Activated CD4-positive, alpha-beta T cell treated with anti-CD3 and anti-CD28 coated beads, Interleukin-2, amount 10 ng/mL, durations not matched to agents 7 days and 5 days (primary cell): Measurements from ENCODE around the gene ORM1. TPM values are rescaled to one million over a fixed set of nuclear protein-coding genes. Genes with fewer than 3 reads are reported as not detected.

Experiments used
- CTCF ChIA-PET: fragments of 350-600 bp; sonication (Branson Sonifier 250); formaldehyde crosslinking; loops from one replicate; lab custom pipeline; 2021; ENCODE audit warnings: antibody characterized with exemption; lab: Charles Lee
- POLR2A ChIA-PET: fragments of 350-600 bp; sonication (Branson Sonifier 250); formaldehyde crosslinking; loops from one replicate; lab custom pipeline; 2021; ENCODE audit warnings: antibody characterized with exemption; lab: Charles Lee
- DNase-seq: peaks from one replicate; pipeline ENCODE4 v3.0.0-alpha.2; 2020
- H3K27ac Mint-ChIP-seq: one replicate; pipeline ENCODE4 v1.8.0; 2021; ENCODE audit warnings: mild to moderate bottlenecking, moderate library complexity, mixed read lengths
- H3K27me3 Mint-ChIP-seq: one replicate; pipeline ENCODE4 v1.8.0; 2021; ENCODE audit warnings: mixed read lengths
- H3K36me3 Mint-ChIP-seq: one replicate; pipeline ENCODE4 v1.8.0; 2021; ENCODE audit warnings: low read depth, mixed read lengths
- H3K4me1 Mint-ChIP-seq: one replicate; pipeline ENCODE4 v1.8.0; 2021; ENCODE audit warnings: mixed read lengths
- H3K4me3 Mint-ChIP-seq: one replicate; pipeline ENCODE4 v1.8.0; 2021; ENCODE audit warnings: mild to moderate bottlenecking, moderate library complexity, mixed read lengths
- H3K9me3 Mint-ChIP-seq: one replicate; pipeline ENCODE4 v1.8.0; 2021; ENCODE audit warnings: mixed read lengths
- total RNA-seq, 2 experiments: library from RNA; stranded (reverse); gene quantifications; one replicate each; pipeline ENCODE4 v1.2.3, GENCODE V29; 2021

The ORM1 gene
- total RNA-seq, 2 experiments from 2014 or later: not detected

- H3K27ac Mint-ChIP-seq: no peak overlapping the region
- no peaks in the 10 kb centered on the region for H3K9me3 Mint-ChIP-seq
- H3K4me3 Mint-ChIP-seq: no peak overlapping the region
- no peaks in the 10 kb centered on the region for H3K27me3 Mint-ChIP-seq
- DNase-seq: no peak
- no peaks in the 10 kb centered on the region for H3K4me1 Mint-ChIP-seq
- ChIA-PET POLR2A (no interaction called here), CTCF (no interaction called here)
- H3K36me3 Mint-ChIP-seq: no peaks in the 10 kb centered on the region
Observed at GRCh38 chr9:114303977-114304376, 18.9 kb upstream of the ORM1 start.

DNA sequence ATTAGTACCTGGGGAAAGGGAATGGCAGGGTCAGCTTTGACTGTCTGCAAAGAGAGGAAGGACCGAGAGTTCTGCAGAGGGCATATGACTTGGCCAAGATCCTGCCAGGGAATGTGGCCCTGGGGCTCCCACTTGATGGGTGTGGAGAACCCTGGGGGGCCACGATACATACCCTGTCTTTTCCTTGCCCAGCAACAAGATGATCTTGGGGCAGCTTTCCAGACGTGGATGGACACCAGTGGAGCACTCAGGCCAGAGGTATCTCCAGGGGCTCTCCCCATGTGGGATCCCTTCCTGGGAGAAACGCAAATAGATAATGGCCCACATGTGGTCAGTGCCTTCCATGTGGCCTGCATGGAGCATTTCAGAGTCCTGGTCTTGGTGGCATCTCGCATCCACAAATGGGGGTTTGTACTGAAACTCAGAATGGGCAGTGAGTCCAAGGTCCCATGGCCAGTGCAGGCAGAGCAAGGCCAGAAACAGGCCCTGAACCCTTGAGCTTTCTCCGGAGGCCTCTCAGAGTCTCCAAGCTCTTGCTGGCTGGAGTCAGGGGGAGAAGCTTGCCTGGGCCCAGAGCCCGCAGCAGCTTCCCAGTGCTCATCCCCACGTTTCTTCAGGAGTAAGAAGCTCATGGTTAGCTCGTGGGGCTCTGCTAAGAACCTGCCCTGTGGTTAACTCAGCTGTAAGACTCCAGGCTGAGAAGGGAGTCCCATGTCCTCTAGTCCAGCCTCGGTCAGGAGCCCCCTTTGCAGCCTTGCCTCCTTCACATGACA lies 18.3 kb upstream of the ORM1 start:
- no peaks in the 10 kb centered on the region for H3K27me3 Mint-ChIP-seq
- CTCF ChIA-PET: interaction anchor here (1.2 kb wide), 1 partner anchor 16 kb away, joined by 3 read pairs; no protein-coding TSS in a partner anchor
- H3K27ac Mint-ChIP-seq: no peak overlapping the region
- H3K9me3 Mint-ChIP-seq: no peaks in the 10 kb centered on the region
- POLR2A ChIA-PET: no interaction called here
- no peak for DNase-seq
- no peaks in the 10 kb centered on the region for H3K4me1 Mint-ChIP-seq
- H3K4me3 Mint-ChIP-seq: no peak overlapping the region
- H3K36me3 Mint-ChIP-seq: no peaks in the 10 kb centered on the region

DNA sequence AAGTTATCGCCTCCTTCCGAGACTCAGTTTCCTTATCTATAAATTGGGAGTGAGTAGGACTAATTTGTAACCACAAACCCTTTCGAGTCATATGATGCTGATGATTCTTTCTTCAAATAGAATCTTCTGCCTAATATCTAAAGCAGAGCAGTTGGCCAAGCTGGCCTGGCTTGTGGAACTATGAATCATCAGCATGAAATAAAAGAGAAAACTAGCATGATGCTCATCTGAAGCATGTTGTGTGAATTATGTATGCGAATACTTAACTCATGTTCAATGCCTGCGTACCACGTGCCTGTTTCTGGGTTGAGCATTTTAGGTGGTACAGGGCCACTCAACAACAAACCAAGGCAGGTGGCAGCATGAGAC lies 15.0 kb upstream of the ORM1 start:
- H3K36me3 Mint-ChIP-seq: no peaks in the 10 kb centered on the region
- ChIA-PET CTCF (no interaction called here), POLR2A (no interaction called here)
- no peak overlapping the region for H3K4me3 Mint-ChIP-seq
- no peaks in the 10 kb centered on the region for H3K27me3 Mint-ChIP-seq
- no peaks in the 10 kb centered on the region for H3K4me1 Mint-ChIP-seq
- DNase-seq: no peak
- no peaks in the 10 kb centered on the region for H3K9me3 Mint-ChIP-seq
- no peak overlapping the region for H3K27ac Mint-ChIP-seq

- Mint-ChIP-seq H3K27me3 (no peaks in the 10 kb centered on the region), H3K27ac (no peak overlapping the region), H3K4me1 (no peaks in the 10 kb centered on the region), H3K9me3 (no peaks in the 10 kb centered on the region), H3K4me3 (no peak overlapping the region), H3K36me3 (no peaks in the 10 kb centered on the region)
- POLR2A ChIA-PET: no interaction called here
- no peak for DNase-seq
- CTCF ChIA-PET: no interaction called here
Observed at GRCh38 chr9:114308361-114308950, 14.4 kb upstream of the ORM1 start.

- no peaks in the 10 kb centered on the region for H3K27me3 Mint-ChIP-seq
- CTCF ChIA-PET: no interaction called here
- POLR2A ChIA-PET: no interaction called here
- H3K36me3 Mint-ChIP-seq: no peaks in the 10 kb centered on the region
- H3K9me3 Mint-ChIP-seq: no peaks in the 10 kb centered on the region
- H3K4me3 Mint-ChIP-seq: no peak overlapping the region
- no peak for DNase-seq
- H3K27ac Mint-ChIP-seq: no peak overlapping the region
- no peaks in the 10 kb centered on the region for H3K4me1 Mint-ChIP-seq
Observed at GRCh38 chr9:114309096-114309495, 13.8 kb upstream of the ORM1 start.

GRCh38 chr9:114310471-114311450 lies 12.1 kb upstream of the ORM1 start:
- ChIA-PET POLR2A (no interaction called here), CTCF (interaction anchor here (0.9 kb wide), 1 partner anchor 12 kb away, joined by 3 read pairs; no protein-coding TSS in a partner anchor)
- no peak overlapping the region for H3K27ac Mint-ChIP-seq
- H3K4me3 Mint-ChIP-seq: no peak overlapping the region
- no peaks in the 10 kb centered on the region for H3K36me3 Mint-ChIP-seq
- no peaks in the 10 kb centered on the region for H3K4me1 Mint-ChIP-seq
- no peaks in the 10 kb centered on the region for H3K27me3 Mint-ChIP-seq
- no peaks in the 10 kb centered on the region for H3K9me3 Mint-ChIP-seq
- DNase-seq: no peak

GRCh38 chr9:114311571-114312512 lies 11.1 kb upstream of the ORM1 start:
- Mint-ChIP-seq H3K4me1 (no peaks in the 10 kb centered on the region), H3K4me3 (no peak overlapping the region), H3K36me3 (no peaks in the 10 kb centered on the region), H3K9me3 (no peaks in the 10 kb centered on the region), H3K27me3 (no peaks in the 10 kb centered on the region), H3K27ac (no peak overlapping the region)
- DNase-seq: no peak
- ChIA-PET POLR2A (no interaction called here), CTCF (no interaction called here)

DNA sequence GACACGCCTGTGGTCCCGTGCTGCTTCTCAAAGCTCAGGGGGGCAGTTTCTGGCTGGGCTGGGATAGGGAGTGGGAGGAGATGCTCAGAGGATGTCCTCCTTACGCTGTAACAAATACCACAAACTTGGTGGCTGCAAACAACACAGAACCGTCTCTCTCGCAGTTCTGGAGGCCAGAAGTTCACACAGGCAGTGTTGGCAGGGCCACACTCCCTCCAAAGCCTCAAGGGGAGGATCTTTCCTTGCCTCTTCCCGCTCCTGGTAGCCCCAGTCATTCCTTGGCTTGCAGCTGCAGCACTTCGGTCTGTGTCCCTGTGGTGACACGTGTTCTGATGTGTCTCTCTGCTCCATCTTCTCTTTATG lies 10.4 kb upstream of the ORM1 start:
- Mint-ChIP-seq H3K27ac (no peak overlapping the region), H3K9me3 (no peaks in the 10 kb centered on the region), H3K4me1 (no peaks in the 10 kb centered on the region), H3K36me3 (no peaks in the 10 kb centered on the region), H3K4me3 (no peak overlapping the region), H3K27me3 (no peaks in the 10 kb centered on the region)
- ChIA-PET POLR2A (no interaction called here), CTCF (no interaction called here)
- no peak for DNase-seq

DNA sequence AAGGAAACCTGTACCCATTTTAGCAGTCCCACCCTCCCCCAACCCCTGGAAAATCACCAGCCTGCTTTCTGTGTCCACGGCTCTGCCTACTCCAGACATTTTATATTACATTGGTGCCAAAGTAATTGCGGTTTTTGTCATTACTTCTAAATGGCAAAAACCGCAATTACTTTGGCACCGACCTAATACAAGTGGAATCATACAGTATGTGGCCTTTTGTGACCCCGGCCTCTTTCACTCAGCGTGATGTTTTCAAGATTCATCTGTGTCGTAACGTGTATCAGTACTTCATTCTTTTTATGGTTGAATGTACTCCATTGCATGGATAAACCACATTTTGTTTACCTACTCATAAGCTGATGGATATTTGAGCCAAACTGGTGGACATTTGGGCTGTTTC lies 9.7 kb upstream of the ORM1 start:
- Mint-ChIP-seq H3K27me3 (no peaks in the 10 kb centered on the region), H3K36me3 (no peaks in the 10 kb centered on the region), H3K9me3 (no peaks in the 10 kb centered on the region), H3K27ac (no peak overlapping the region), H3K4me1 (peaks cover 4% of the 10 kb centered on the region), H3K4me3 (no peak overlapping the region)
- POLR2A ChIA-PET: no interaction called here
- DNase-seq: no peak
- CTCF ChIA-PET: interaction anchor here (0.6 kb wide), 1 partner anchor 35 kb away, joined by 3 read pairs; no protein-coding TSS in a partner anchor

- DNase-seq: no peak
- ChIA-PET CTCF (no interaction called here), POLR2A (no interaction called here)
Observed at GRCh38 chr9:114314256-114314867, 8.5 kb upstream of the ORM1 start.

DNA sequence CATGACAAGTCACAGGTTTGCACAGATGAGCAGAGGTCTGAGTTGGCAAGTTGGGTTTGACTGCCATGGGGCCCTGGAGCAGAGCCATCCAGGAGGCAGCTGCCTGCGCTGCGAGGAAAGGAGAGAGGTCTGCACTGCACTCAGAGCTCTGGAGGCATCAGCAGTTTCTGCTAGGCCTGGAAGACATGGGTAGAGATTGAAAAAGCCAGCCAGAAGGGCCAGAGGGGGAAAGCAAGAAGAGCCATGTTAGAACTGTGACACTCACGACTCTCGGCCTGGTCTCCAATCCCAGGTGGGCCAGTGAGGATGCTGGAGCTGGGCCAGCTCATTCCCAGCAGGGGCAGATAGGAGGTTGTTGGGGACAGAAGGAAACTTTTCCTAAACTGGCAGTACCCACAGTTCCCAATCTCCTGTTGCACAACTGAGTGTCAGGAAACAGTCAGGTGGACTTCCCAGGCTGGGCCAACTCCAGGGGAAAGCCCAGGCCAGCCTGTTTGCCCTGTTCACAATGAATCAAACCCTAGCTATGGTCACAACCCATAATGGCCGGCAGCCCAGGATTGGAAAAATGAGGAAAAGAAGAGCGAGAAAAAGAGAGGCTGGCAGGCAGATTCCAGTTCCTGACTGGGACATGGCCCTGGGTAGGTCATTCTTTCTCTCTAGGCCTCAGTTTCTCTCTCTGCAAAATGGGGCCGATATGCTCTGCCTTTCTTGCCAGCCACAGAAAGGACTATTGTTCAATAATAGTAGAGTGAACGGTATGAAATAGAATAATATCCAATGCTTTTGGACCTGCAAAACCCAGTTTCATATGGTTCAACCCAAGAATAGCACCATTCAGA lies 7.8 kb upstream of the ORM1 start:
- Mint-ChIP-seq H3K36me3 (no peaks in the 10 kb centered on the region), H3K9me3 (no peaks in the 10 kb centered on the region), H3K4me3 (no peak overlapping the region), H3K4me1 (peaks cover 5% of the 10 kb centered on the region), H3K27ac (no peak overlapping the region), H3K27me3 (no peaks in the 10 kb centered on the region)
- POLR2A ChIA-PET: no interaction called here
- CTCF ChIA-PET: no interaction called here
- no peak for DNase-seq

More at GRCh38 chr9:114314256-114314867, 8.5 kb upstream of the ORM1 start:
- peaks cover 5% of the 10 kb centered on the region for H3K4me1 Mint-ChIP-seq
- H3K36me3 Mint-ChIP-seq: no peaks in the 10 kb centered on the region
- H3K27ac Mint-ChIP-seq: no peak overlapping the region
- H3K9me3 Mint-ChIP-seq: no peaks in the 10 kb centered on the region
- no peaks in the 10 kb centered on the region for H3K27me3 Mint-ChIP-seq
- no peak overlapping the region for H3K4me3 Mint-ChIP-seq
